ENCODE results near the gene CCDC117. TPM values are rescaled to one million over a fixed set of nuclear protein-coding genes. Genes with fewer than 3 reads are reported as not detected.
A peak's percentile ranks its signal among the peaks of the same experiment; 100 is the strongest.

Gene CCDC117
- total RNA-seq, 2 donors from 2014 or later = 13.6 to 17.3 TPM

- H3K27ac ChIP-seq = no peak overlapping the region
- no peaks in the 10 kb centered on the region for H3K9me3 ChIP-seq
- no peaks in the 10 kb centered on the region for H3K27me3 ChIP-seq
- H3K4me1 ChIP-seq = no peaks in the 10 kb centered on the region
- no peak for DNase-seq (ENCODE audit: low spot score)
- no peak for TF ChIP-seq CTCF (IDR thresholded peaks at IDR 0.05)
- H3K36me3 ChIP-seq = no peaks in the 10 kb centered on the region
- H3K4me3 ChIP-seq = no peak overlapping the region
Observed at GRCh38 chr22:28766628-28767027, 5.9 kb upstream of the CCDC117 start.

GRCh38 chr22:28768701-28769393 is 3.6 kb upstream of the CCDC117 start:
- DNase-seq (ENCODE audit: low spot score) = no peak
- peaks cover 0 to 3% of the 10 kb centered on the region in 2 donors for H3K4me1 ChIP-seq
- no peaks in the 10 kb centered on the region for H3K27me3 ChIP-seq
- H3K4me3 ChIP-seq = no peak overlapping the region
- no peaks in the 10 kb centered on the region for H3K36me3 ChIP-seq
- H3K9me3 ChIP-seq = no peaks in the 10 kb centered on the region
- no peak for TF ChIP-seq CTCF (IDR thresholded peaks at IDR 0.05)
- no peak overlapping the region for H3K27ac ChIP-seq

- no peak for TF ChIP-seq CTCF (IDR thresholded peaks at IDR 0.05)
Observed at GRCh38 chr22:28769394-28770085, 3.0 kb upstream of the CCDC117 start.

GRCh38 chr22:28771195-28771791 is 1.2 kb upstream of the CCDC117 start:
- Histone ChIP-seq H3K27ac (no peak overlapping the region), H3K27me3 (no peaks in the 10 kb centered on the region), H3K36me3 (peaks cover 6% of the 10 kb centered on the region), H3K4me1 (peaks cover 0 to 17% of the 10 kb centered on the region in 2 donors), H3K9me3 (no peaks in the 10 kb centered on the region), H3K4me3 (no peak overlapping the region)
- DNase-seq (ENCODE audit: low spot score) = no peak
- no peak for TF ChIP-seq CTCF (IDR thresholded peaks at IDR 0.05)

More at GRCh38 chr22:28769394-28770085, 3.0 kb upstream of the CCDC117 start:
- Histone ChIP-seq H3K4me3 (no peak overlapping the region), H3K36me3 (no peaks in the 10 kb centered on the region), H3K27ac (no peak overlapping the region), H3K4me1 (peaks cover 0 to 9% of the 10 kb centered on the region in 2 donors), H3K27me3 (no peaks in the 10 kb centered on the region), H3K9me3 (no peaks in the 10 kb centered on the region)
- no peak for DNase-seq (ENCODE audit: low spot score)

- H3K4me1 ChIP-seq = peaks cover 0 to 17% of the 10 kb centered on the region in 2 donors
- DNase-seq (ENCODE audit: low spot score) = no peak
- H3K27ac ChIP-seq = peak overlapping the region; percentile 98 to 99
- H3K36me3 ChIP-seq = peaks cover 6% of the 10 kb centered on the region
- H3K4me3 ChIP-seq = peak overlapping the region; percentile 67 to 87
- H3K9me3 ChIP-seq = no peaks in the 10 kb centered on the region
- no peak for TF ChIP-seq CTCF (IDR thresholded peaks at IDR 0.05)
- H3K27me3 ChIP-seq = no peaks in the 10 kb centered on the region
Observed at GRCh38 chr22:28773461-28773867, 969 bp downstream of the CCDC117 start.

Data from right atrium auricular region (tissue), 2 donors.